NB4 (cell line): Measurements from ENCODE around the gene MEGF6.

Source experiments
- DNase-seq: peaks from one replicate; pipeline ENCODE4 v3.0.0; 2010; ENCODE audit warnings: low read depth
- H3K4me3 ChIP-seq: one replicate; pipeline ENCODE4 v1.5.1; 2011; ENCODE audit warnings: mild to moderate bottlenecking, low read depth, low read length, moderate library complexity
- CTCF ChIP-seq: IDR thresholded peaks from one replicate; pipeline ENCODE4 v1.5.1; 2012; ENCODE audit warnings: low read depth, low read length
- MAX ChIP-seq: IDR thresholded peaks from 2 replicates; pipeline ENCODE4 v1.6.1; 2011; ENCODE audit warnings: low read depth, low read length
- MYC ChIP-seq: IDR thresholded peaks from 2 replicates; pipeline ENCODE4 v1.6.1; 2011; ENCODE audit warnings: low read depth, low read length
- POLR2A ChIP-seq: IDR thresholded peaks from 2 replicates; pipeline ENCODE4 v1.6.1; 2011; ENCODE audit warnings: mild to moderate bottlenecking; ENCODE audit not compliant: insufficient read length; ENCODE audit errors: extremely low read depth

The MEGF6 gene

GRCh38 chr1:3542676-3543075 is 68.6 kb downstream of the MEGF6 start:
- no peak for DNase-seq
- H3K4me3 ChIP-seq: no peak overlapping the region
- TF ChIP-seq MYC (no peak), MAX (no peak), POLR2A (no peak), CTCF (no peak)

- no peak for DNase-seq
- no peak for TF ChIP-seq MYC
- no peak for TF ChIP-seq CTCF
- TF ChIP-seq MAX: no peak
- no peak for TF ChIP-seq POLR2A
- no peak overlapping the region for H3K4me3 ChIP-seq
Observed at GRCh38 chr1:3541936-3542335, 69.4 kb downstream of the MEGF6 start.

- no peak for DNase-seq
- H3K4me3 ChIP-seq: no peak overlapping the region
- TF ChIP-seq POLR2A (no peak), MYC (no peak), CTCF (no peak), MAX (no peak)
Observed at GRCh38 chr1:3541465-3541864, 69.8 kb downstream of the MEGF6 start.

- no peak overlapping the region for H3K4me3 ChIP-seq
- DNase-seq: no peak
- TF ChIP-seq MAX: no peak
- no peak for TF ChIP-seq MYC
- no peak for TF ChIP-seq POLR2A
- TF ChIP-seq CTCF: no peak
Observed at GRCh38 chr1:3540876-3541275, 70.4 kb downstream of the MEGF6 start.

- DNase-seq: no peak
- no peak for TF ChIP-seq POLR2A
Observed at GRCh38 chr1:3539707-3540425, 71.4 kb downstream of the MEGF6 start.

GRCh38 chr1:3537359-3537758 is 73.9 kb downstream of the MEGF6 start:
- H3K4me3 ChIP-seq: no peak overlapping the region
- TF ChIP-seq POLR2A (no peak), MYC (no peak), MAX (no peak), CTCF (no peak)
- DNase-seq: no peak

More at GRCh38 chr1:3539707-3540425, 71.4 kb downstream of the MEGF6 start:
- no peak overlapping the region for H3K4me3 ChIP-seq
